IMR-90 (cell line): Measurements from ENCODE around the gene PLA2G3. TPM values are rescaled to one million over a fixed set of nuclear protein-coding genes. Genes with fewer than 3 reads are reported as not detected.
A peak's percentile ranks its signal among the peaks of the same experiment; 100 is the strongest.

Source experiments
- ATAC-seq: fragments of 200-7000 bp; cut with Tn5 transposase; 2 replicates; pipeline ENCODE4 v1.9.1; 2020; ENCODE audit warnings: low read depth, mild to moderate bottlenecking, moderate library complexity
- BruUV-seq: library from RNA; stranded (reverse); fragments of 400-500 nt; replicated peaks from 2 replicates; lab custom pipeline; 2021; lab: Mats Ljungman, UMichigan
- CTCF ChIA-PET: fragments of 300-600 bp; formaldehyde crosslinking; extraction: SDS; loops from one replicate; lab custom pipeline; 2021; ENCODE audit warnings: antibody characterized with exemption; lab: Yijun Ruan, JAX
- POLR2A ChIA-PET: fragments of 300-600 bp; sonication (Branson Sonifier 250); formaldehyde crosslinking; loops from one replicate; lab custom pipeline; 2022; ENCODE audit warnings: antibody characterized with exemption; ENCODE audit not compliant: unreplicated experiment; lab: Charles Lee
- DNase-seq: peaks from one replicate; pipeline ENCODE4 v3.0.0; 2013
- H2AFZ ChIP-seq: replicated peaks from 2 replicates; pipeline ENCODE3; 2013; ENCODE audit warnings: low read length, mild to moderate bottlenecking; ENCODE audit not compliant: poor library complexity
- H2AK5ac ChIP-seq: 2 replicates; pipeline ENCODE4 v1.6.1; 2013; ENCODE audit warnings: low read depth, low read length, inconsistent platforms
- H2AK9ac ChIP-seq: replicated peaks from 2 replicates; pipeline ENCODE3; 2013; ENCODE audit warnings: mild to moderate bottlenecking, low read depth, low read length, moderate library complexity; ENCODE audit not compliant: poor library complexity
- H2BK120ac ChIP-seq: 2 replicates; pipeline ENCODE4 v1.6.1; 2013; ENCODE audit warnings: low read depth, low read length, inconsistent platforms
- H2BK15ac ChIP-seq: 3 replicates; pipeline ENCODE4 v1.6.1; 2013; ENCODE audit warnings: low read depth, low read length, inconsistent platforms
- H2BK20ac ChIP-seq: 2 replicates; pipeline ENCODE4 v1.6.1; 2013; ENCODE audit warnings: low read depth, mild to moderate bottlenecking, inconsistent platforms, low read length, moderate library complexity
- H2BK5ac ChIP-seq: 2 replicates; pipeline ENCODE4 v1.6.1; 2013; ENCODE audit warnings: mild to moderate bottlenecking, low read depth, low read length, inconsistent platforms; ENCODE audit not compliant: poor library complexity, severe bottlenecking
- H3K14ac ChIP-seq: replicated peaks from 2 replicates; pipeline ENCODE4 v1.6.1; 2013; ENCODE audit warnings: low read depth, low read length, inconsistent platforms
- H3K18ac ChIP-seq: 2 replicates; pipeline ENCODE4 v1.6.1; 2013; ENCODE audit warnings: low read depth, low read length, control low read depth
- H3K23ac ChIP-seq: 2 replicates; pipeline ENCODE4 v1.6.1; 2013; ENCODE audit warnings: low read depth, low read length, inconsistent platforms
- H3K27ac ChIP-seq: 2 replicates; pipeline ENCODE4 v1.5.1; 2013; ENCODE audit warnings: mild to moderate bottlenecking, control low read depth, low read length; ENCODE audit not compliant: insufficient read depth
- H3K27me3 ChIP-seq: 2 replicates; pipeline ENCODE4 v1.6.1; 2013; ENCODE audit warnings: low read length; ENCODE audit not compliant: control insufficient read depth, insufficient read depth
- H3K36me3 ChIP-seq: 2 replicates; pipeline ENCODE4 v1.6.1; 2013; ENCODE audit warnings: low read length, mixed read lengths; ENCODE audit not compliant: control insufficient read depth, insufficient read depth
- H3K4ac ChIP-seq: 2 replicates; pipeline ENCODE4 v1.6.1; 2013; ENCODE audit warnings: low read depth, low read length, inconsistent platforms
- H3K4me1 ChIP-seq: 2 replicates; pipeline ENCODE4 v1.6.1; 2013; ENCODE audit warnings: low read length, mixed read lengths; ENCODE audit not compliant: control insufficient read depth, insufficient read depth
- H3K4me2 ChIP-seq: 2 replicates; pipeline ENCODE4 v1.6.1; 2013; ENCODE audit warnings: low read depth, mild to moderate bottlenecking, control low read depth, low read length, moderate library complexity
- H3K4me3 ChIP-seq: 2 replicates; pipeline ENCODE4 v1.5.1; 2013; ENCODE audit warnings: low read depth, mild to moderate bottlenecking, control low read depth, low read length, moderate library complexity; ENCODE audit not compliant: insufficient read depth
- H3K56ac ChIP-seq: 2 replicates; pipeline ENCODE4 v1.6.1; 2013; ENCODE audit warnings: low read length, inconsistent platforms; ENCODE audit not compliant: insufficient read depth; ENCODE audit errors: extremely low read depth
- H3K79me1 ChIP-seq, 2 experiments: 2 replicates each; pipeline ENCODE4 v1.6.1; 2013; ENCODE audit warnings: low read length in 2 of 2, inconsistent platforms in 1 of 2, low read depth in 1 of 2
- H3K9ac ChIP-seq: 2 replicates; pipeline ENCODE4 v1.6.1; 2013; ENCODE audit warnings: low read depth, low read length, control low read depth
- H3K9me1 ChIP-seq: 2 replicates; pipeline ENCODE4 v1.6.1; 2013; ENCODE audit warnings: low read length, inconsistent platforms; ENCODE audit not compliant: insufficient read depth
- H3K9me3 ChIP-seq: 2 replicates; pipeline ENCODE4 v1.6.1; 2013; ENCODE audit warnings: low read length; ENCODE audit not compliant: control insufficient read depth, insufficient read depth
- H4K20me1 ChIP-seq: 2 replicates; pipeline ENCODE4 v1.6.1; 2013; ENCODE audit warnings: low read length, inconsistent platforms; ENCODE audit not compliant: insufficient read depth
- H4K5ac ChIP-seq: 2 replicates; pipeline ENCODE4 v1.6.1; 2013; ENCODE audit warnings: mild to moderate bottlenecking, low read depth, low read length, control low read depth
- H4K8ac ChIP-seq, 2 experiments: 2 replicates each; pipeline ENCODE4 v1.6.1; 2013; ENCODE audit warnings: low read depth in 2 of 2, low read length in 2 of 2, control low read depth in 1 of 2, inconsistent platforms in 1 of 2
- H4K91ac ChIP-seq: 2 replicates; pipeline ENCODE4 v1.6.1; 2013; ENCODE audit warnings: low read depth, low read length, inconsistent platforms; ENCODE audit not compliant: insufficient read depth
- BHLHE40 ChIP-seq: fragments of 150-350 bp; IDR thresholded peaks from 2 replicates; pipeline ENCODE4 v1.6.1; 2016; ENCODE audit warnings: mild to moderate bottlenecking, low read depth, low read length
- CEBPB ChIP-seq: IDR thresholded peaks from 2 replicates; pipeline ENCODE4 v1.6.1; 2012; ENCODE audit warnings: low read depth, low read length, improper control_type of control experiment
- CHD1 ChIP-seq: IDR thresholded peaks from 2 replicates; pipeline ENCODE4 v1.6.1; 2012; ENCODE audit warnings: low read depth, low read length, improper control_type of control experiment
- CTCF ChIP-seq: conservative IDR thresholded peaks from 2 replicates; pipeline ENCODE4 v1.5.1; 2012; ENCODE audit warnings: mild to moderate bottlenecking, low read depth, low read length, improper control_type of control experiment
- ELK1 ChIP-seq: fragments of 150-350 bp; IDR thresholded peaks from 2 replicates; pipeline ENCODE4 v1.6.1; 2016; ENCODE audit warnings: low read depth, mild to moderate bottlenecking, low read length, moderate library complexity, borderline replicate concordance
- FOS ChIP-seq: fragments of 150-350 bp; IDR thresholded peaks from 2 replicates; pipeline ENCODE4 v1.6.1; 2016; ENCODE audit warnings: low read depth, low read length
- MAFK ChIP-seq: IDR thresholded peaks from 2 replicates; pipeline ENCODE4 v1.6.1; 2012; ENCODE audit warnings: low read depth, low read length, improper control_type of control experiment
- MAZ ChIP-seq: IDR thresholded peaks from 2 replicates; pipeline ENCODE4 v1.6.1; 2012; ENCODE audit warnings: low read depth, mild to moderate bottlenecking, low read length, improper control_type of control experiment, moderate library complexity, borderline replicate concordance
- MXI1 ChIP-seq: IDR thresholded peaks from 2 replicates; pipeline ENCODE4 v1.6.1; 2012; ENCODE audit warnings: low read depth, mild to moderate bottlenecking, low read length, moderate library complexity, borderline replicate concordance
- NFE2L2 ChIP-seq: fragments of 150-350 bp; IDR thresholded peaks from 2 replicates; pipeline ENCODE4 v1.6.1; 2016; ENCODE audit warnings: low read depth, mild to moderate bottlenecking, low read length
- POLR2A ChIP-seq: IDR thresholded peaks from 2 replicates; pipeline ENCODE4 v1.6.1; 2012; ENCODE audit warnings: mild to moderate bottlenecking, low read depth, low read length
- RAD21 ChIP-seq: IDR thresholded peaks from 2 replicates; pipeline ENCODE4 v1.6.1; 2012; ENCODE audit warnings: low read length, improper control_type of control experiment
- RCOR1 ChIP-seq: IDR thresholded peaks from 2 replicates; pipeline ENCODE4 v1.6.1; 2012; ENCODE audit warnings: mild to moderate bottlenecking, low read length, improper control_type of control experiment; ENCODE audit not compliant: insufficient replicate concordance
- RFX5 ChIP-seq: IDR thresholded peaks from 2 replicates; pipeline ENCODE4 v1.8.0; 2012; ENCODE audit warnings: low read depth, mild to moderate bottlenecking, low read length, moderate library complexity
- SMC3 ChIP-seq: fragments of 150-350 bp; IDR thresholded peaks from 2 replicates; pipeline ENCODE4 v1.6.1; 2016; ENCODE audit warnings: low read depth, mild to moderate bottlenecking, antibody characterized with exemption, low read length, moderate library complexity
- USF2 ChIP-seq: fragments of 150-350 bp; IDR thresholded peaks from 2 replicates; pipeline ENCODE4 v1.6.1; 2017; ENCODE audit warnings: mild to moderate bottlenecking, antibody characterized with exemption, low read length, low read depth
- WGBS, 2 experiments: methylation state at CpG; one replicate each; pipeline versions ENCODE4 v1.1.5 to v1.1.7; 2013; ENCODE audit warnings: missing lambda C conversion rate in 2 of 2; ENCODE audit not compliant: insufficient read length in 1 of 2; ENCODE audit errors: extremely low coverage in 2 of 2; 5-methylcytosine and 5-hydroxymethylcytosine counted together
- dilution Hi-C: fragments of 300-500 bp; cut with HindIII; formaldehyde crosslinking; loops from one replicate; pipeline ENCODE4 v1.14.3; 2018; ENCODE audit warnings: low sequenced_read_pairs; ENCODE audit not compliant: unreplicated experiment
- in situ Hi-C: fragments of 300-500 bp; cut with MboI; formaldehyde crosslinking; loops from 3 replicates; pipeline ENCODE4 v1.14.3; 2019; ENCODE audit warnings: low sequenced_read_pairs, inconsistent platforms, mixed read lengths
- intact Hi-C: fragments of 100-400 bp; cut with micrococcal nuclease; formaldehyde crosslinking; loops from 2 replicates; pipeline ENCODE4 v1.10.0; 2022
- polyA plus RNA-seq, 3 experiments: library from polyadenylated mRNA; depleted of rRNA; stranded (reverse); fragments of >200 nt; gene quantifications; 2 replicates each; pipeline ENCODE4 v1.2.3, GENCODE V29; 2012; ENCODE audit warnings: low replicate concordance in 1 of 3
- total RNA-seq: library from RNA; depleted of rRNA; stranded (reverse); fragments of >200 nt; gene quantifications from 2 replicates; pipeline ENCODE4 v1.2.3, GENCODE V29; 2012

Gene PLA2G3
- total and polyA plus RNA-seq, 2 of the 4 experiments (the other 2 are of a cell fraction), result under 0.01 to 0.12 TPM

GRCh38 chr22:31107894-31108218 is 32.5 kb downstream of the PLA2G3 start:
- peaks cover 33% of the 10 kb centered on the region for H3K4me1 ChIP-seq
- H3K27ac ChIP-seq, result peak overlapping the region; percentile 66
- H3K56ac ChIP-seq, result peak overlapping the region; percentile 29; the same call in 1 of the 2 replicates
- peak overlapping the region; percentile 55; the same call in 1 of the 2 replicates for H4K5ac ChIP-seq
- peak overlapping the region; percentile 72 for H2BK5ac ChIP-seq
- peak overlapping the region; percentile 85 for H3K4me2 ChIP-seq
- peaks cover 28% of the 10 kb centered on the region for H3K36me3 ChIP-seq
- no TSS peak for BruUV-seq
- peak overlapping the region; percentile 93 for H3K23ac ChIP-seq
- peak overlapping the region; percentile 70 for H2AK9ac ChIP-seq
- H3K9ac ChIP-seq, result peak overlapping the region; percentile 70
- H3K4ac ChIP-seq, result peak overlapping the region; percentile 92
- POLR2A ChIA-PET, result interaction anchor here (0.6 kb wide), 2 partner anchors 117 to 133 kb away, joined by 3 to 10 read pairs; no protein-coding TSS in a partner anchor
- H3K9me3 ChIP-seq, result no peaks in the 10 kb centered on the region
- H3K79me1 ChIP-seq, result peaks cover 15 to 46% of the 10 kb centered on the region in 2 experiments; a peak in 3 of 4 replicates
- peak overlapping the region; percentile 34; the same call in 1 of the 2 replicates for H3K18ac ChIP-seq
- H3K14ac ChIP-seq, result peak overlapping the region; percentile 91
- DNase-seq (no peak), ATAC-seq (no peak; the same call in 1 of the 2 replicates)
- H3K4me3 ChIP-seq, result peak overlapping the region; percentile 35
- H3K9me1 ChIP-seq, result peaks cover 12% of the 10 kb centered on the region
- peak overlapping the region; percentile 94 for H2AFZ ChIP-seq
- no CpG with 5 or more reads among the region's 5 CpGs for WGBS, 2 experiments
- dilution Hi-C loops, result no loop called here
- no peak overlapping the region for H2BK20ac ChIP-seq
- in situ Hi-C loops, result no loop called here
- intact Hi-C loops, result loop anchor here (1.0 to 5.0 kb wide), 4 partner anchors 41 to 164 kb away; partner anchors contain the start of gene LIMK2
- no peaks in the 10 kb centered on the region for H3K27me3 ChIP-seq
- H2BK15ac ChIP-seq, result peak overlapping the region; percentile 84; the same call in 1 of the 3 replicates
- TF ChIP-seq POLR2A (no peak), CHD1 (no peak), CEBPB (no peak), MAFK (no peak), MXI1 (no peak), RAD21 (no peak), RFX5 (no peak), RCOR1 (no peak), CTCF (no peak), ELK1 (no peak), USF2 (no peak), BHLHE40 (no peak), MAZ (no peak), NFE2L2 (no peak), SMC3 (no peak), FOS (no peak)
- CTCF ChIA-PET, result interaction anchor here (0.7 to 2.0 kb wide), 16 partner anchors 9 to 413 kb away, joined by 3 to 12 read pairs (median 4); partner anchors contain the start of gene OSBP2
- peak overlapping the region; percentile 50 to 93 for H4K8ac ChIP-seq
- H4K91ac ChIP-seq, result peak overlapping the region; percentile 88
- peak overlapping the region; percentile 85 for H2BK120ac ChIP-seq
- peaks cover 18% of the 10 kb centered on the region for H4K20me1 ChIP-seq
- H2AK5ac ChIP-seq, result no peak overlapping the region
